ENCODE data around the gene KRTCAP2. TPM values are rescaled to one million over a fixed set of nuclear protein-coding genes. Genes with fewer than 3 reads are reported as not detected.

KRTCAP2 gene
- total RNA-seq, 1 donor from 2014 or later, result 173 TPM

DNA sequence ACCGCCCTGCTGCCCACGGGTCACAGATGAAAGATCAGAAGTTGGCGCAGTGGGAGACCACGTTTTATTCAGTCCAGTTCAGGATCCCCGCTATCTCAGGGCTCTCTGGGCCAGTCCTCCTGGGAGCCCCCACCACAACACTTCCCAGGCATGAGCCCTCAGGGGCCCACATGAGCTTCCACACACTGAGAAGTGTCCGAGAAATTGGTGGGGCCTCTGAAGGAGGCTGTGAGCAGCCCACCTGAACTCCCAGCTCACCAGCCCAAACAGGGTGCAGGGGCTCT, 12.6 kb upstream of the KRTCAP2 start:
- Mint-ChIP-seq H3K4me3 (no peak overlapping the region), H3K36me3 (no peaks in the 10 kb centered on the region), H3K9me3 (no peaks in the 10 kb centered on the region), H3K4me1 (ENCODE audit: unreplicated experiment) (peaks cover 9% of the 10 kb centered on the region), H3K27ac (peak overlapping the region; percentile 64), H3K27me3 (no peaks in the 10 kb centered on the region)
- DNase-seq (ENCODE audit: extremely low spot score, unreplicated experiment), result no peak
- TF ChIP-seq, protein P1, sequence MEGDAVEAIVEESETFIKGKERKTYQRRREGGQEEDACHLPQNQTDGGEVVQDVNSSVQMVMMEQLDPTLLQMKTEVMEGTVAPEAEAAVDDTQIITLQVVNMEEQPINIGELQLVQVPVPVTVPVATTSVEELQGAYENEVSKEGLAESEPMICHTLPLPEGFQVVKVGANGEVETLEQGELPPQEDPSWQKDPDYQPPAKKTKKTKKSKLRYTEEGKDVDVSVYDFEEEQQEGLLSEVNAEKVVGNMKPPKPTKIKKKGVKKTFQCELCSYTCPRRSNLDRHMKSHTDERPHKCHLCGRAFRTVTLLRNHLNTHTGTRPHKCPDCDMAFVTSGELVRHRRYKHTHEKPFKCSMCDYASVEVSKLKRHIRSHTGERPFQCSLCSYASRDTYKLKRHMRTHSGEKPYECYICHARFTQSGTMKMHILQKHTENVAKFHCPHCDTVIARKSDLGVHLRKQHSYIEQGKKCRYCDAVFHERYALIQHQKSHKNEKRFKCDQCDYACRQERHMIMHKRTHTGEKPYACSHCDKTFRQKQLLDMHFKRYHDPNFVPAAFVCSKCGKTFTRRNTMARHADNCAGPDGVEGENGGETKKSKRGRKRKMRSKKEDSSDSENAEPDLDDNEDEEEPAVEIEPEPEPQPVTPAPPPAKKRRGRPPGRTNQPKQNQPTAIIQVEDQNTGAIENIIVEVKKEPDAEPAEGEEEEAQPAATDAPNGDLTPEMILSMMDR (conservative IDR thresholded peaks at IDR 0.05), result no peak

DNA sequence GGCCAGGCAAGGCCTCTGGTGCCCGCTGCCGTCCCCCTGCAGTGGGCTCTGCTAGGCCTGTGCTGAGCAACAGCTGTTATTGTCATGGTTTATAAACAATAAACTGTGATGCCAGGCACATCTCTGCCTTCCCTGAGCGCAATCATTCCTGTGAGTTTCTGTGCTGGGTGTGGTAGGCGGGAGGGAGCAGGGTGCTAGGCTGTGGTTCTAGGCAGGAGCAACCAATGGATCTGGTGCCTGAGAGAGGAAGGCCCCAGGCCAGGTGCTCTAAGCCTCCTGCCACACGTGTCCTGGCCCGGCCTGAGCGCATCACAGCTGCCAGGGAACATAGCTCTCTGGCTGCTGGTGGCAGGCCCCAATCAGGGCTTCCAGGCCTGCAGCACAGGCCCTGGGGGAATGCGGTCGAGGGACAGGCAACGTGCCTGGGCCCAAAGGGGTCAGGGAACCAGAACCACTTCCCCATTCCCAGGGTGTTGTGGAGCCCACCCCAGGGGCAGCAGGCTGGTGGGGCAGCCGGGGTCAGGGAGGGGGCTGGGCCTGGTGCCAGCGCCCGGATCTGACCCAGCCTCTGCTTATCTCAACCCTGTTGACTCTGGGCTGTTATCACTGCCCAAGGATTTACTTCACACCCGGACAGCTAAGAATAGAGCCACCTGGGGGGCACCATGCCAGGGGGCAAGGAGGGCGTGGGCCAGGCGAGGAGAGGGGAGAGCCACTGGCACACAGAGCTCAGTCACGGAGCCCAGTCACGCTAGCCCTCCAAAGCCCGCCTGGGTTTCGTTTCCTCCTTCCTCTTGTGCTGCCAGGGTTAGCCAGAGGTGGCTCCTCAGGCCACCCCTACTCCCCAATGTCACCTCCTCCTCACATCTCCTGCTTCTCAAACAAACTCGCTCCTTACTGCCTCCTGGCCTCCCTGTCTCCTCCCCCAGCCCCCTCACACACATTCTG, 12.0 kb upstream of the KRTCAP2 start:
- no peaks in the 10 kb centered on the region for H3K36me3 Mint-ChIP-seq
- peak overlapping the region; percentile 64 for H3K27ac Mint-ChIP-seq
- no peak overlapping the region for H3K4me3 Mint-ChIP-seq
- H3K9me3 Mint-ChIP-seq, result no peaks in the 10 kb centered on the region
- TF ChIP-seq, protein P1 (conservative IDR thresholded peaks at IDR 0.05), result no peak
- DNase-seq (ENCODE audit: extremely low spot score, unreplicated experiment), result no peak
- no peaks in the 10 kb centered on the region for H3K27me3 Mint-ChIP-seq
- H3K4me1 Mint-ChIP-seq (ENCODE audit: unreplicated experiment), result peaks cover 9% of the 10 kb centered on the region

DNA sequence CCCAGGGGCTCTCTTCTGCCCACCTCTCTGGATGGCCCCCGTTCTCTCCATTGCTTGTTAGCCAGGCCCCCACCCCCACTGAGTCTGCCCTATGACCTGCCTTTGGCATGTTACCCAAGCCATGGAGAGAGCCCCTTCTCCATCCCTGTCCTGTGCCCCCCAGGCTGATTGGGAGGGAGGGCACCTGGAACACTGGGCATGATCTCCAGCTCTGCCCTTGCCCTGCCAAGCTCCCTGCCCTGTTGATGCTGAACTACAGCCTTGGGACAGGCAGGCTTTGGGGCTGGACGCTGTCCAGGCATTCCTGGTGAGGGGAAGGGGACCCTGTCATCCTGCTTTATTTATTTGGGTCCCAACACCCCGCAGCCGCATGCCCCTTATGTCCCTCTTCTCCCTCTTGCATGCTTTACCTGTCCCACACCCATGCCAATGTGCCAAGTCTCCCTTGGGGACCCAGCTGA, 11.3 kb upstream of the KRTCAP2 start:
- TF ChIP-seq, protein P1 (conservative IDR thresholded peaks at IDR 0.05), result no peak
- Mint-ChIP-seq H3K4me3 (no peak overlapping the region), H3K9me3 (no peaks in the 10 kb centered on the region), H3K4me1 (ENCODE audit: unreplicated experiment) (peaks cover 9% of the 10 kb centered on the region), H3K36me3 (no peaks in the 10 kb centered on the region), H3K27ac (no peak overlapping the region), H3K27me3 (no peaks in the 10 kb centered on the region)
- DNase-seq (ENCODE audit: extremely low spot score, unreplicated experiment), result no peak

DNA sequence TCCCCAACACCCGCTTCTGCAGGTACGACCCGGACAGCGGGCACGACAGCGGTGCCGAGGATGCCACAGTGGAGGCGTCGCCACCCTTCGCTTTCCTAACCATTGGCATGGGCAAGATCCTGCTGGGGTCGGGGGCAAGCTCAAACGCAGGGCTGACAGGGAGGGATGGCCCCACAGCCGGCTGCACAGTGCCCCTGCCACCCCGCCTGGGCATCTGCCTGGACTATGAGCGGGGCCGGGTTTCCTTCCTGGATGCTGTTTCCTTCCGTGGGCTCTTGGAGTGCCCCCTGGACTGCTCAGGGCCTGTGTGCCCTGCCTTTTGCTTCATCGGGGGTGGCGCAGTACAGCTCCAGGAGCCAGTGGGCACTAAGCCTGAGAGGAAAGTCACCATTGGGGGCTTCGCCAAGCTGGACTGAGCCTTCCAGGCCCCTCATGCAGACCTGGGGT, 10.7 kb upstream of the KRTCAP2 start:
- TF ChIP-seq, protein P1 (conservative IDR thresholded peaks at IDR 0.05), result no peak
- Mint-ChIP-seq H3K27me3 (no peaks in the 10 kb centered on the region), H3K4me1 (ENCODE audit: unreplicated experiment) (peaks cover 9% of the 10 kb centered on the region), H3K9me3 (no peaks in the 10 kb centered on the region), H3K27ac (no peak overlapping the region), H3K4me3 (no peak overlapping the region), H3K36me3 (no peaks in the 10 kb centered on the region)
- DNase-seq (ENCODE audit: extremely low spot score, unreplicated experiment), result no peak

DNA sequence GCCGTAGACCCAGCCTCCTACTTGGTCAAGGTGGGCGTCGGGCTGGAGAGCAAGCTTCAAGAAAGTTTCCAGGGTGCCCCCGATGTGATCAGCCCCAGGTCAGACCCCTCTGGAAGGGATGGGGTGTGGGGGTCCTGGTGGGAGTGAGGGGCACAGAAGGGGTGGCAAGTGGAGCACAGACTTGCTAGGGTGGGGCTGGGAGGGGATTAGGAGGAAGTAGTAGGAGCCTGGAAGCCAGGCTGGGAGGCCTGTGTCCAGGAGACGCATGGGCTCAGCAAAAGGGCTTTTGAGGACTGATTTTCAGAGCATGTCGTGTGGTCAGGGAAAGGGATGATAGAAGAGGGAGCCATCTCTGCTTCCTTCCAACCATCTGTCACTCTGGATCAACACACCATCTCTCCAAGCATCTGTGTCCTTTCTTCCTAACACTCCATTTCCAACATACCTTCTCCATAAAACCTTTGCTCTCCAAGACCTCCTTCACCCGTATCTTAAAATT, 9.0 kb upstream of the KRTCAP2 start:
- no peaks in the 10 kb centered on the region for H3K36me3 Mint-ChIP-seq
- no peaks in the 10 kb centered on the region for H3K9me3 Mint-ChIP-seq
- no peak for DNase-seq (ENCODE audit: extremely low spot score, unreplicated experiment)
- no peaks in the 10 kb centered on the region for H3K27me3 Mint-ChIP-seq
- no peak overlapping the region for H3K27ac Mint-ChIP-seq
- peaks cover 4% of the 10 kb centered on the region for H3K4me1 Mint-ChIP-seq (ENCODE audit: unreplicated experiment)
- TF ChIP-seq, protein P1 (conservative IDR thresholded peaks at IDR 0.05), result no peak
- no peak overlapping the region for H3K4me3 Mint-ChIP-seq
